HG03108 (cell line): ENCODE results near the gene UVRAG.

Experiments used
- ATAC-seq: cut with Tn5 transposase; IDR thresholded peaks from one replicate; pipeline ENCODE4 v1.9.1; 2021; ENCODE audit warnings: moderate library complexity; ENCODE audit not compliant: unreplicated experiment

UVRAG gene

GRCh38 chr11:75996523-75997442, 181.8 kb downstream of the UVRAG start:
- ATAC-seq: no peak

- no peak for ATAC-seq
These were observed 189.4 kb downstream of the UVRAG start for GRCh38 chr11:76004400-76004799.

- ATAC-seq: no peak
These were observed 190.7 kb downstream of the UVRAG start for GRCh38 chr11:76005756-76006155.

GRCh38 chr11:76007166-76007565, 192.2 kb downstream of the UVRAG start:
- no peak for ATAC-seq

GRCh38 chr11:76008474-76008873, 193.5 kb downstream of the UVRAG start:
- ATAC-seq: no peak

GRCh38 chr11:76010051-76010450, 195.0 kb downstream of the UVRAG start:
- no peak for ATAC-seq

- no peak for ATAC-seq
These were observed 198.5 kb downstream of the UVRAG start for GRCh38 chr11:76013526-76013925.

GRCh38 chr11:76023236-76024068, 208.4 kb downstream of the UVRAG start:
- no peak for ATAC-seq

- no peak for ATAC-seq
These were observed 210.1 kb downstream of the UVRAG start for GRCh38 chr11:76025068-76025467.

- no peak for ATAC-seq
These were observed 210.8 kb downstream of the UVRAG start for GRCh38 chr11:76025817-76026216.

- ATAC-seq: no peak
These were observed 211.3 kb downstream of the UVRAG start for GRCh38 chr11:76026281-76026680.

GRCh38 chr11:76026862-76027261, 211.9 kb downstream of the UVRAG start:
- no peak for ATAC-seq

- no peak for ATAC-seq
These were observed 215.3 kb downstream of the UVRAG start for GRCh38 chr11:76030286-76030685.

- no peak for ATAC-seq
These were observed 216.1 kb downstream of the UVRAG start for GRCh38 chr11:76030968-76031590.

GRCh38 chr11:76033699-76034098, 218.7 kb downstream of the UVRAG start:
- ATAC-seq: no peak

GRCh38 chr11:76035020-76035419, 220.0 kb downstream of the UVRAG start:
- ATAC-seq: no peak

GRCh38 chr11:76038608-76039007, 223.6 kb downstream of the UVRAG start:
- no peak for ATAC-seq

GRCh38 chr11:76041208-76041607, 226.2 kb downstream of the UVRAG start:
- no peak for ATAC-seq

- ATAC-seq: no peak
These were observed 229.8 kb downstream of the UVRAG start for GRCh38 chr11:76044750-76045320.

GRCh38 chr11:76047231-76047630, 232.2 kb downstream of the UVRAG start:
- no peak for ATAC-seq

- ATAC-seq: no peak
These were observed 232.8 kb downstream of the UVRAG start for GRCh38 chr11:76047766-76048165.
